Fibroblast of pulmonary artery (primary cell): ENCODE data around the gene ARL2BP.
A peak's percentile ranks its signal among the peaks of the same experiment; 100 is the strongest.

Experiments used
- DNase-seq: peaks from one replicate; pipeline ENCODE4 v3.0.0-alpha.2; 2010; ENCODE audit warnings: low read depth
- H3K4me3 ChIP-seq: replicated peaks from 2 replicates; pipeline ENCODE4 v1.5.1; 2011; ENCODE audit warnings: low read depth, mild to moderate bottlenecking, control low read depth, low read length, moderate library complexity
- CTCF ChIP-seq: IDR thresholded peaks from 2 replicates; pipeline ENCODE4 v1.5.1; 2011; ENCODE audit warnings: mild to moderate bottlenecking, control low read depth, low read length, inconsistent platforms; ENCODE audit errors: missing control alignments

ARL2BP gene

GRCh38 chr16:57276596-57276995 is 31.5 kb downstream of the ARL2BP start:
- DNase-seq: peak; percentile 65
- no peak for TF ChIP-seq CTCF
- no peak overlapping the region for H3K4me3 ChIP-seq

- H3K4me3 ChIP-seq: no peak overlapping the region
- peak; percentile 45 for DNase-seq
- no peak for TF ChIP-seq CTCF
These were observed 32.5 kb downstream of the ARL2BP start for GRCh38 chr16:57277586-57277985.

- no peak overlapping the region for H3K4me3 ChIP-seq
- no peak for DNase-seq
- no peak for TF ChIP-seq CTCF
These were observed 33.4 kb downstream of the ARL2BP start for GRCh38 chr16:57278494-57278893.

- DNase-seq: no peak
- H3K4me3 ChIP-seq: no peak overlapping the region
- TF ChIP-seq CTCF: no peak
These were observed 35.0 kb downstream of the ARL2BP start for GRCh38 chr16:57279780-57280638.

- TF ChIP-seq CTCF: no peak
- DNase-seq: no peak
- no peak overlapping the region for H3K4me3 ChIP-seq
These were observed 36.7 kb downstream of the ARL2BP start for GRCh38 chr16:57281791-57282190.

- no peak for TF ChIP-seq CTCF
- H3K4me3 ChIP-seq: no peak overlapping the region
- DNase-seq: no peak
These were observed 37.6 kb downstream of the ARL2BP start for GRCh38 chr16:57282510-57283213.
